ENCODE data around the gene NMRK2.

NMRK2 gene

DNA sequence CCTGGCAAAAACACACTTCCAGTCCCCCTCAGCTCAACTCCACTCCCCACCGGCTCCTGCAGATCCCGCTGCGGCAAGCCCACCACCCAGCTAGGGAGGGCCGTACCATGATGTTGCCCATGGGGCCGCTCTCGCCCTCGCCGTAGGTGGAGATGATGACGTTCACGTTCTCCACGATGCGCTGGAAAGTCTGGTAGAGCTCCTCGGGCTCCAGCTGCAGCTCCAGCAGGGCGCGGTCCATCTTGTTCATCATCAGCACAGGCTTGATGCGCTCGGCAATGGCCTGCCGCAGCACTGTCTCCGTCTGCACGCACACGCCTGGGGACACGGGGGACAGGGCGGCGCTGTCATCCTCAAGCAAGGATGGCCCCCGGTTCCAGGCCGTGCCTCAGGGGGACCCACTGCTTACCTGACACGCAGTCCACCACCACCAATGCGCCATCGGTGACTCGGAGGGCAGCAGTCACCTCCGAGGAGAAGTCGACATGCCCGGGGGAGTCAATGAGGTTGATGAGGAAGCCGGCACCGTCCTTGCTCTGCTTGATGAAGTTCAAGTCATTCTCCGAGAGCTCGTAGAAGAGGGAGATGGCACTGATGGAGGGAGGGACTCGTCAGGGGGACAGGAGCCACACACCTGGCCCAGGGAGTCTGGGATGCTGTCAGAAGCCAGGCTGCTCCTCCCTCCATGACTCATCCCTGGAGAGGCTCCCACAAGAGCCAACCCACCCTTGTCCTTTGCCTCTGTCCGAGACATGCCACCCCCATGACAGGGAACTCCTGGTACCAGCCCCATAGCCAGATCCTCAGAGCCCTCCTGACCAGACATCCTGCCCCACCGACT lies 50.1 kb downstream of the NMRK2 start:
- DNase-seq: no peak

DNA sequence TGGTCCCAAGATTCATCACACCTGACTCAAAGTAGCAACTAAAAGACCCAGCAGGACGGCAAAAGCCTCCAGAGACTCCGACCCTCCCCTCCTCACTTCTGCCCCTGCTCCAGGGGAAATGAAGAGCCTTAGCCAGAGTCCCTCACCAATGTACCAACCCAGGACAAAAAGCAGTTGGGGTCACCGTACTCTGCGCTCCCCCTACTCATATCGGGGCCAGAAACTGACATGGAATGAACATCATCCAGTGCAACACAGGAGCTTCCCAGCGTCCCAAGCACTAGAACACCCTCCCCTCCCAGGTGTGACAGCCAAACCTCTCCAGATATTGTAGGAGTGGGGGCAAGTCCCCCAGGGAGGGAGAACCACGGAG lies 50.7 kb downstream of the NMRK2 start:
- no peak for DNase-seq

DNA sequence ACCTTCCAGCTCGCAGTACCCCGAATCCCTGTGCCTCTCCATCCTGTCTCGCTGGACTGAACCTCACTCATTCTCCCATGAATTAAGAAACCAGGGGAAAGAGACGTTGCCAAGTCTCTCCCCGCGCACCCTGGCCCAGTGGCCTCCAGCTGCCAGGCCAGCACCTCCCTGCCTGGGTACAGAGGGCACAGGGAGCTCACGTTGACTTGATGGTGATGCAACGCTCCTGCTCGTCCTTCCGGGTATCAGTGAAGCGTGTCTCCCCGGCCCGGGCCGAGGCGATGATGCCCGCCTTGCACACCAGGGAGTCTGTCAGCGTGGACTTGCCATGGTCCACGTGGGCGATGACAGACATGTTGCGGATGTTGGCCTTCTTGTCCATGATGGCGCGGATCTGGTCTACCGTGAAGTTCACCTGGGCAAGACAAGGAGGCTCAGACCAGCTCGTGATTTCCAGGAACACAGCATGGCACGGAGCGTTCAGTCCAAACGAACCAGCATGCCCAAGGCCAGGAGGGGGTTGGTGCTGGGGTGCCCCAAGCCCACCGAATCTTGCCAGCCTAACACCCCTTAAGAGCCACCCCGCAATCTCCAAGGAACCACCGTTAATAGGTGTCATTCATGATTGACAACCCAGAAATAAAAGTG lies 51.2 kb downstream of the NMRK2 start:
- DNase-seq: no peak

DNA sequence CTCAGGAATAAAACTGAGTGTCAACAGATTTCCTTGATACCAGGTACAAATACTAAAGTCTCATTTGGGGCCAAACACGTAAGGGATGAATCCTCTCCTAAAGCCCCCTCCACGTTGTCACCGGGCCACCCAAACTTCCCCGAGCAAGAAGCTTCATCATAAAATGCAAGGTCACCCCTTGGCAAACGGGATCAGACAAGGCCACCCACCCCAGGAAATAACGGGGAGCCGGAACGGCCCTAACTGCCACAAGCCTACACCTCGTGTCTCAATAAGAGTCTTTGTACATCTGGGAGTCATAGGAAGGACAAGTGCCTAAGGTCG lies 51.7 kb downstream of the NMRK2 start:
- no peak for DNase-seq

DNA sequence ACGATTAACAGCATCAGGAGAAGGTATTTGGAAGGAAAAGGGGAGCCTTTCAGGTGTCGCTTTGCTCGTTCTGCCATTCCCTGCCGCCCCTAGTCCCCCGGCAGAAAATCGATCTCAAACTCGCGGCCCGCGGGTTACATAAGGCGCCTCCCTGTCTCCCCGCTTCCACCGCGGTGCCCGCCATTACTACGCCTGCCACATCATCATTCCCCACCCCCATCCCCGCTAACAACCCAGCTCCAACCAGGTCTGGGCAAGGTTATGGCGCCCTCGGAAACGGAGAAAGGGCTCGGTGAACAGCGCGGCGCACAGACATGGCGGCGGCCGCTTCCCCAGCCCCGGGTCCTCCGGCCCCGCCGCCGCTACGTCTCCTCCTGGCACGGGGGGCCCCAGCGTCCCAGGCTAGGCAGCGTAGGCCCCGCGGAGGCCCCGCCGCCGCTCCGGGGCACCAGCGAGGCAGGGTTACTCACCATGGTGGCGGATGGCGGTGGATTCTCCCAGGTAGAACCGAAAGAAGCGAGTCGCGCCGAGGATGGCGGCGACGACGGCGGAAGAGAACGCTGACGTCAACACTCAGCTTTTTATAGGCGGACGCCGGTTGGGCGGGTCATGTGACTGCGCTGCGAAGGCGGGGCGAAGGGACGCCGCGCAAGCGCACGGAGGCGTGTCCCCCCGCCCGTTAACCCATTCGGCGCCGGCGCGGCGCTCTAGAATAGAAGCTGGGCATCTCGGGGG lies 52.2 kb downstream of the NMRK2 start, which contains the start of gene EEF2:
Gene EEF2 (minus strand): TSS at position 556 of the 735 bp plus-strand sequence. CDS start 83 bp downstream, at position 473.
- DNase-seq: peak; percentile 84

DNA sequence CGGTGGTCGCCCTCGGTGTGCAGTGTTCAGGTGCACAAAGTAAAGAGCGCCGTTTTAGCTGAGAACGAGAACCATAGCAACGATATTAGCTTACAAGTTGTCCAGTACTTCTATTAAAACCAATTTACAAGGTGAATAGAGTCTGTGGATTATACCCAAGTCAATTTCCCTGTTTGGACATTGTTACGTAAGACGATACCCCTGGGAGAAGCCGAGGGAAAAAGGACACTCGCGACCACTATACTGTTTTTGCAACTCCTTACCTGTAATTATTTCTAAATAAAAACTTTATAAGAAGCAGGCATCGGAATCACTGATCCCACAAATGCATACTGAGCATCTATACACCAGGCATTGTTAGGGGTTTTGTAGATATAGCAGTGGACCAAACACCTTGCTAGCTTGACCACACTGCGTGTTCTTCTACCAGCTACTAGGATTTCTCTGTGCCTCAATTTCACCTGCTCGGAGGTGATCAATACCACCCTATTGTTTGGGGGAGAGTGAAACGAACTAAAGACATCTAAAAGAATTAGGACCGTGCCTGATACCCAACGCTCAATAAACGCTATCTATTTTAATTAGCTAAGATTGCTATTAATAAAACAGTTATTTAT lies 52.9 kb downstream of the NMRK2 start:
- peak; percentile 84 for DNase-seq

DNA sequence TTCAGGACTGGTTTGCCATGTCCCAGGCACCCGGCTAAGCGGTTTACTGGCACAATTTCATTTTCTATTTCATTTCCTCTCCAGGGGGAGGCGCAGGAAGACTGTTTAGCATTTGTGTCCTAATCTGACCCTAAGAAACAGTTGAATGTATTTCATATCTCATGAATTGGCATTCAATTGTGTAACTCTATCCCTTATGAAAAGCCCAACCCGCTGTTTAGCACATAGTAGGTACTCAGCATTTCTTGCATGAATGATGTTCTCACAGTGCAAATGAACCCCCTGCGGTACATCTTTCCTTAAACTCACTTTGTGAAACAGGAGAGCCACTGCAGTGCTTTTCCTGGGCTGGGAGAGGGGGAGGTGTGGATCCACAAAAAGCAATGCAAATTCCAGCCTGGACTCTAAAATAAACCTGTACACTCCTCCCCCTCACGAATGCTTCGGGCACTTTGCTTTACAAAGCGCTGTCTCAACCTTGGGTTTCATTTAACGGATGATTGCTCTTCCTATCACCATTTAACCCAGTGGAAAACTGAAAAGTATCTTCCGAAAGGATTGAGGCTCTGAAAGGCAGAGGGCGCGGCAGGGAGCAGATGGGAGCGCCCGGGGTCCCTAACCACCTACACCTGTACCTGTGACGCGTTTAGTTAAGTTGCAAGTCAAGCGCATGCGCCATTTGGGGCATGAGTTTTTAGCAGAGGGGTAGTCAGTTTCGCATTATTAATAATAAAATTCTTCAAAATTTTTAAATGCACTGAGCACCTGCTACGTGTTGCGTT lies 53.6 kb downstream of the NMRK2 start:
- DNase-seq: peak; percentile 85

DNA sequence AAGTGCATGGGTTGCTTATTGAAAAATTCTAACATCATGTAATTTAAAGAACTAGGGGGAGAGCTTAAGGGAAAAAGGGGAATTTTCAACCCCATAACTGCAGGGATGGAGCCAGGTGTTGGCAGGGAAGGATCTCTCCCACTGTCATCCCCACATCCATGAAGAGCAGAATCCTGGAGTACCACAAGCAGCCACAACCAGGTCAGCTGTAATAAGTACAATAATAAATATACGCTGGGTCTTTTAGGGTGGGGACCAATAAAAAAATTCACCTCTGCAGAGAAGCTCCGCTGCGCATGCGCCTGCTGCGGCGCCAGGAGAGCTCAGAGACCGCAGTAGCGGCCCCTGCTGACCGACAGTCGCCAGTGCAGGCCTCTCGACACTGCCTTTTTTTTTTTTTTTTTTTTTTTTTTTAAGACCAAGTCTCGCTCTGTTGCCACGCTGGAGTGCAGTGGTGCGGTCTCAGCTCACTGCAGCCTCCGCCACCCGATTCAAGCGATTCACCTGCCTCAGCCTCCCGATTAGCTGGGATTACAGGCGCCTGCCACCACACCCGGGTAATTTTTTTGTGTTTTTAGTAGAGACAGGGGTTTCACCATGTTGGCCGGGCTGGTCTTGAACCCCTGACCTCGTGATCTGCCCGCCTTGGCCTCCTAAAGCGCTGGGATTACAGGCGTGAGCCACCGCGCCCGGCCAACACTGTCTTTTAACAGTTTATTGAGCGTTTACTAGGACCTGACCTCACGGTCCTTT lies 54.9 kb downstream of the NMRK2 start:
- DNase-seq: peak; percentile 57

DNA sequence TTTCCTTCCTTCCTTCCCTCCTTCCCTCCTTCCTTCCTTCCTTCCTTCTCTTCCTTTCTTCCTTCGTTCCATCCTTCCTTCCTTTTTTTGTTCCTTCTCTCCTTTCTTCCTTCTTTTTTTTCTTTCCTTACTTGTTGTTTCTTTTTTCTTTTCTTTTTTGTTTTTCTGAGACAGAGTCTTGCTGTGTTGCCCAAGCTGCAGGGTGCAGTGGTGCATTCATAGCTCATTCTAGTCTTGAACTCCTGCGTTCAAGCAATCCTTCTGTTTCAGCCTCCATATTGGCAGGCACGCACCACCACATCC lies 57.9 kb downstream of the NMRK2 start:
- DNase-seq: no peak

Measured in NCI-H2029 treated with DMSO at 0.1 percent for 48 hours (cell line).